K562 (cell line): ENCODE data around the gene FCSK. TPM values are rescaled to one million over a fixed set of nuclear protein-coding genes. Genes with fewer than 3 reads are reported as not detected.

Experiments used
- ASH1L ChIP-seq: fragments of 450-650 bp; IDR thresholded peaks from 2 replicates; pipeline ENCODE4 v1.6.1; 2018; ENCODE audit warnings: borderline replicate concordance, mild to moderate bottlenecking, low read depth; ENCODE audit not compliant: partially characterized antibody
- CXXC5 ChIP-seq: fragments of 250-450 bp; sonication (Bioruptor Pico); IDR thresholded peaks from 2 replicates; pipeline ENCODE4 v1.8.0; 2022; ENCODE audit warnings: inconsistent platforms, mild to moderate bottlenecking, moderate library complexity
- DIDO1 ChIP-seq: fragments of 450-650 bp; IDR thresholded peaks from 2 replicates; pipeline ENCODE4 v1.6.1; 2016; ENCODE audit warnings: low read depth, missing biosample characterization, missing genetic modification characterization
- GABPB1 ChIP-seq: sonication (generic); formaldehyde crosslinking; IDR thresholded peaks from 2 replicates; pipeline ENCODE4 v1.8.0; 2022; ENCODE audit warnings: mild to moderate bottlenecking, missing genetic modification reagents
- KDM4B ChIP-seq, 2 experiments: fragments of 450-650 bp in 1 of 2; sonication (generic) in 1 of 2; IDR thresholded peaks; 2 replicates each; pipeline ENCODE4 v1.6.1; 2016 to 2017; ENCODE audit warnings: borderline replicate concordance in 2 of 2, antibody characterized with exemption in 1 of 2, low read depth in 1 of 2, mild to moderate bottlenecking in 1 of 2
- KHSRP ChIP-seq: fragments of 450-650 bp; IDR thresholded peaks from 2 replicates; pipeline ENCODE4 v1.6.1; 2017
- MCM5 ChIP-seq: fragments of 450-650 bp; IDR thresholded peaks from 2 replicates; pipeline ENCODE4 v1.6.1; 2016; ENCODE audit warnings: low read depth
- NFATC3 ChIP-seq: fragments of 450-650 bp; IDR thresholded peaks from 2 replicates; pipeline ENCODE4 v1.6.1; 2017; ENCODE audit warnings: mild to moderate bottlenecking
- PTRF ChIP-seq: fragments of 450-650 bp; IDR thresholded peaks from 2 replicates; pipeline ENCODE4 v1.6.1; 2016; ENCODE audit warnings: mild to moderate bottlenecking, missing genetic modification characterization, missing compliant biosample characterization
- SP1 ChIP-seq: sonication (generic); formaldehyde crosslinking; IDR thresholded peaks from 2 replicates; pipeline ENCODE4 v1.8.1; 2022; ENCODE audit warnings: mild to moderate bottlenecking, missing genetic modification reagents
- ZNF23 ChIP-seq: fragments of 250-450 bp; sonication (Bioruptor Pico); IDR thresholded peaks from 2 replicates; pipeline ENCODE4 v1.4.0; 2020; ENCODE audit warnings: mild to moderate bottlenecking
- ZNF282 ChIP-seq: sonication (generic); formaldehyde crosslinking; IDR thresholded peaks from 2 replicates; pipeline ENCODE4 v1.8.1; 2023; ENCODE audit warnings: missing genetic modification reagents
- polyA plus RNA-seq, 8 experiments: library from polyadenylated mRNA; depleted of rRNA in 4 of 8; stranded (reverse) in 5 of 8; unstranded in 3 of 8; fragments of >200 nt; fragmentation: Nextera tagmentation in 2 of 8; fragmentation: Illumina TruSeq in 1 of 8; extraction: Ambion mirVana in 2 of 8; extraction: Trizol in 1 of 8; gene quantifications; 2 replicates each; pipeline versions ENCODE4 v1.2.1 to v1.2.3, GENCODE V29; 2011 to 2014; ENCODE audit warnings: inconsistent platforms in 1 of 8, missing spikeins in 1 of 8
- total RNA-seq, 7 experiments: library from RNA; depleted of rRNA in 6 of 7; stranded (reverse); fragments of >200 nt in 6 of 7; fragmentation: Illumina TruSeq in 2 of 7; extraction: Trizol in 2 of 7; gene quantifications; 2 replicates each; pipeline versions ENCODE4 v1.2.1 to v1.2.3, GENCODE V29; 2011 to 2021; ENCODE audit warnings: low replicate concordance in 1 of 7
- TF ChIP-seq, protein P1 (sequence below): IDR thresholded peaks from 3 replicates; pipeline ENCODE4 v1.6.1; 2011; ENCODE audit warnings: borderline replicate concordance, mild to moderate bottlenecking; ENCODE audit not compliant: insufficient read length, insufficient read depth
- TF ChIP-seq, protein P2 (sequence below), 2 experiments: fragments of 450-650 bp; IDR thresholded peaks; 2 replicates each; pipeline ENCODE4 v1.6.1; 2016; ENCODE audit warnings: mild to moderate bottlenecking in 2 of 2, borderline replicate concordance in 1 of 2, low read depth in 1 of 2, moderate library complexity in 1 of 2
- TF ChIP-seq, protein P3 (sequence below), 3 experiments: fragments of 200-800 bp in 1 of 3; sonication (Bioruptor generic) in 1 of 3; sonication (generic) in 1 of 3; formaldehyde crosslinking in 1 of 3; IDR thresholded peaks; 2 replicates each; pipeline versions ENCODE4 v1.6.1 to v1.8.0; 2016 to 2022; ENCODE audit warnings: mild to moderate bottlenecking in 2 of 3, missing compliant biosample characterization in 2 of 3, missing genetic modification characterization in 2 of 3, missing genetic modification reagents in 1 of 3

FCSK gene
- total and polyA plus RNA-seq, 9 of the 15 experiments (the other 6 are each of a cell fraction or from before 2014, with no cell fraction given): 0.92 to 18.6 (median 8.3) TPM

DNA sequence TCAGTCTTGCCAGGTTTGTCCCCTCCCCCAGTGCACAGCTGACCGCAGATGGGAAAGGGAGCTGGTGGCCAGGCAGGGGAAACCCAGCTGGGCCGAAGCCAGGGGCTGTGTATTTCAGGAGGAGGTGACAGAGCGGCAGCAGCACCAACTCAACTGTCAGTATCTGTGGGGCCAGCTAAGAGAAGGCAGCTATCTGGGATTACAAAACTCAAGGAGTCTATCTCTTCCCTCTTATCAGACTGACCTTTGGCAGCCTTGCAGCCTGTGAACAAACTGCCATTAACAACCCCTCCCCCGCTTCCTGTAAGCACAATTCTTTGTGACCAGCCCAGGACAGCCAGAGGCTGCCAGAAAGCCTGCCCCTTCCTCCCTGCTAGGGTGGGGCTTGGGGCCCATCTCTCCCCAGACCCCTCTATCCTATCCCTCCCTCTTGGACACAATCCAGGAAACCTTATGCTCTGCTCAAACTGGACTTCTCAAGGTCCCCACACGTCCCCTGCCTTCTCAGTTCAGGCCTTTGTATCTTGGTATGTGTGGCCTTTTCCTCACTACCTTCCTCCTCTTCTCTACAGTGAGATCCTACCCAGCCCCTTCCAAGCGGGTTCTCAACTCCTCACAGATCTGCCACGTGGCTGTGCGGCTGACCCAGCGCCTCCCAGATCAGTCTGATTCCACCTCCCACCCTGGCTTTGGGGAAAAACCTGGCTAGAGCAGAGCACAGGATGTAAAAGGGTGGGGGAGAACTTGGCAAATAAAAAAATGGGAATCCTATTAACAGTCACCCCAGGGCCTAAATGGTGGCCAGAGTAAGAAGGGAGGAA, 26.0 kb upstream of the FCSK start (continued):
- TF ChIP-seq, protein P1, sequence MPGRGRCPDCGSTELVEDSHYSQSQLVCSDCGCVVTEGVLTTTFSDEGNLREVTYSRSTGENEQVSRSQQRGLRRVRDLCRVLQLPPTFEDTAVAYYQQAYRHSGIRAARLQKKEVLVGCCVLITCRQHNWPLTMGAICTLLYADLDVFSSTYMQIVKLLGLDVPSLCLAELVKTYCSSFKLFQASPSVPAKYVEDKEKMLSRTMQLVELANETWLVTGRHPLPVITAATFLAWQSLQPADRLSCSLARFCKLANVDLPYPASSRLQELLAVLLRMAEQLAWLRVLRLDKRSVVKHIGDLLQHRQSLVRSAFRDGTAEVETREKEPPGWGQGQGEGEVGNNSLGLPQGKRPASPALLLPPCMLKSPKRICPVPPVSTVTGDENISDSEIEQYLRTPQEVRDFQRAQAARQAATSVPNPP: no peak
- peak; percentile 72; the same call in 1 of the 2 replicates for TF ChIP-seq KHSRP
- no peak for TF ChIP-seq ZNF282 (CRISPR knock-in tag)
- TF ChIP-seq KDM4B (IDR thresholded peaks at IDR 0.05; ENCODE audit: borderline replicate concordance in 2 of 2, low read depth in 1 of 2): peak in 1 of 2 experiments; percentile 44; a peak in 2 of 4 replicates
- TF ChIP-seq DIDO1: no peak
- TF ChIP-seq, protein P2, sequence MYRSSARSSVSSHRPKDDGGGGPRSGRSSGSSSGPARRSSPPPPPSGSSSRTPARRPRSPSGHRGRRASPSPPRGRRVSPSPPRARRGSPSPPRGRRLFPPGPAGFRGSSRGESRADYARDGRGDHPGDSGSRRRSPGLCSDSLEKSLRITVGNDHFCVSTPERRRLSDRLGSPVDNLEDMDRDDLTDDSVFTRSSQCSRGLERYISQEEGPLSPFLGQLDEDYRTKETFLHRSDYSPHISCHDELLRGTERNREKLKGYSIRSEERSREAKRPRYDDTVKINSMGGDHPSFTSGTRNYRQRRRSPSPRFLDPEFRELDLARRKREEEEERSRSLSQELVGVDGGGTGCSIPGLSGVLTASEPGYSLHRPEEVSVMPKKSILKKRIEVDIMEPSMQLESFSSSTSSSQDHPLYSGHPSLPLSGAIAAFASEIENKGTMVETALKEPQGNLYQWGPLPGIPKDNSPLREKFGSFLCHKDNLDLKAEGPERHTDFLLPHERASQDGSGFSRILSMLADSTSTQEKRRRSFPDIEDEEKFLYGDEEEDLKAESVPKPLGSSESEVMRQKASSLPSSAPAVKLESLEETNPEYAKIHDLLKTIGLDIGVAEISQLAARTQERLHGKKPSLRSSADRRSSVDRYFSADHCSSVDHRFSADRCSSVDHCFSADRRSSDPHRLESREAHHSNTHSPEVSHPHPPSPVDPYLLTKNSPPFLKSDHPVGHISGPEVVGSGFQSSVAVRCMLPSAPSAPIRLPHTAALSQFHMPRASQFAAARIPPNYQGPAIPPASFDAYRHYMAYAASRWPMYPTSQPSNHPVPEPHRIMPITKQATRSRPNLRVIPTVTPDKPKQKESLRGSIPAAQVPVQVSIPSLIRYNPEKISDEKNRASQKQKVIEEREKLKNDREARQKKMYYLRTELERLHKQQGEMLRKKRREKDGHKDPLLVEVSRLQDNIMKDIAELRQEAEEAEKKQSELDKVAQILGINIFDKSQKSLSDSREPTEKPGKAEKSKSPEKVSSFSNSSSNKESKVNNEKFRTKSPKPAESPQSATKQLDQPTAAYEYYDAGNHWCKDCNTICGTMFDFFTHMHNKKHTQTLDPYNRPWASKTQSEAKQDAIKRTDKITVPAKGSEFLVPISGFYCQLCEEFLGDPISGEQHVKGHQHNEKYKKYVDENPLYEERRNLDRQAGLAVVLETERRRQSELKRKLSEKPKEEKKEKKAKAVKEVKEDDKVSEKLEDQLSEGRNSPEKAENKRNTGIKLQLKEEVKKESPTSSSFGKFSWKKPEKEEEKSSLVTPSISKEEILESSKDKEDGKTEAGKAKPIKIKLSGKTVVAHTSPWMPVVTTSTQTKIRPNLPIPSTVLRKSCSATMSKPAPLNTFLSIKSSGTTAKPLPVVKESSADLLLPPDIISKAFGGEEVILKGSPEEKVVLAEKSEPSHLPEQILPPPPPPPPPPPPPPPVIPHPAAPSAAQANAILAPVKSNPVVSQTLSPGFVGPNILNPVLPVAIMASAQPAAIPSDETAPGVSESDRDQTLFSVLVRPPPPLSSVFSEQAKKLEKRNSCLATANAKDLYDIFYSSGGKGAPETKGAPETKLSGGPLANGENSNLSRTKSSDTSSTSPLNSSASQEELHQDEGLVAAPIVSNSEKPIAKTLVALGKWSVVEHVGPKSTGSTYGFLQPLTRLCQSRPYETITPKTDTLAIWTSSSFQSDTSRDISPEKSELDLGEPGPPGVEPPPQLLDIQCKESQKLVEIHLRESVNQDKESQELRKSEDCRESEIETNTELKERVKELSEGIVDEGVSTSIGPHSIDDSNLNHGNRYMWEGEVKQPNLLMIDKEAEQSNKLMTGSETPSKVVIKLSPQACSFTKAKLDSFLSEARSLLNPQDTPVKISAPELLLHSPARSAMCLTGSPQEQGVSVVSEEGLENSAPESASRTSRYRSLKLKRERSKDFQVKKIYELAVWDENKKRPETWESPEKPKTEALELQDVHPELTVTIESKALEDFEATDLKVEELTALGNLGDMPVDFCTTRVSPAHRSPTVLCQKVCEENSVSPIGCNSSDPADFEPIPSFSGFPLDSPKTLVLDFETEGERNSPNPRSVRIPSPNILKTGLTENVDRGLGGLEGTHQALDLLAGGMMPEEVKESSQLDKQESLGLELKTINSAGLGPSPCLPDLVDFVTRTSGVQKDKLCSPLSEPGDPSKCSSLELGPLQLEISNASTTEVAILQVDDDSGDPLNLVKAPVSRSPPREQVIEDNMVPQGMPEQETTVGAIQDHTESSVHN (IDR thresholded peaks at IDR 0.05; ENCODE audit: borderline replicate concordance in 1 of 2, low read depth in 1 of 2): peak in 1 of 2 experiments; percentile 100; a peak in 2 of 4 replicates
- no peak for TF ChIP-seq ASH1L
- peak; percentile 90 for TF ChIP-seq CXXC5 (CRISPR knock-in tag)
- TF ChIP-seq NFATC3: peak; percentile 73; the same call in 1 of the 2 replicates
- TF ChIP-seq SP1 (CRISPR knock-in tag): peak; percentile 93
- TF ChIP-seq ZNF23: no peak
- no peak for TF ChIP-seq PTRF (tag)
- TF ChIP-seq MCM5: no peak
- TF ChIP-seq GABPB1: peak; percentile 71
- TF ChIP-seq, protein P3, sequence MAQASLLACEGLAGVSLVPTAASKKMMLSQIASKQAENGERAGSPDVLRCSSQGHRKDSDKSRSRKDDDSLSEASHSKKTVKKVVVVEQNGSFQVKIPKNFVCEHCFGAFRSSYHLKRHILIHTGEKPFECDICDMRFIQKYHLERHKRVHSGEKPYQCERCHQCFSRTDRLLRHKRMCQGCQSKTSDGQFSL (CRISPR knock-in tag; IDR thresholded peaks at IDR 0.05): no peak
- TF ChIP-seq, protein P3 (tag; IDR thresholded peaks at IDR 0.05): peak in 1 of 2 experiments; percentile 32; a peak in 1 of 4 replicates
